Fibroblast of skin of back (primary cell): ENCODE data around the gene CCDC6.
"Not testable (repeated sequence)": the region's sequence is repeated elsewhere in the genome, so short reads cannot be mapped to it uniquely, and the experiment has no call there.

ENCODE experiments used
- DNase-seq: peaks from one replicate; pipeline ENCODE4 v3.0.0-alpha.2; 2013

CCDC6 gene

DNA sequence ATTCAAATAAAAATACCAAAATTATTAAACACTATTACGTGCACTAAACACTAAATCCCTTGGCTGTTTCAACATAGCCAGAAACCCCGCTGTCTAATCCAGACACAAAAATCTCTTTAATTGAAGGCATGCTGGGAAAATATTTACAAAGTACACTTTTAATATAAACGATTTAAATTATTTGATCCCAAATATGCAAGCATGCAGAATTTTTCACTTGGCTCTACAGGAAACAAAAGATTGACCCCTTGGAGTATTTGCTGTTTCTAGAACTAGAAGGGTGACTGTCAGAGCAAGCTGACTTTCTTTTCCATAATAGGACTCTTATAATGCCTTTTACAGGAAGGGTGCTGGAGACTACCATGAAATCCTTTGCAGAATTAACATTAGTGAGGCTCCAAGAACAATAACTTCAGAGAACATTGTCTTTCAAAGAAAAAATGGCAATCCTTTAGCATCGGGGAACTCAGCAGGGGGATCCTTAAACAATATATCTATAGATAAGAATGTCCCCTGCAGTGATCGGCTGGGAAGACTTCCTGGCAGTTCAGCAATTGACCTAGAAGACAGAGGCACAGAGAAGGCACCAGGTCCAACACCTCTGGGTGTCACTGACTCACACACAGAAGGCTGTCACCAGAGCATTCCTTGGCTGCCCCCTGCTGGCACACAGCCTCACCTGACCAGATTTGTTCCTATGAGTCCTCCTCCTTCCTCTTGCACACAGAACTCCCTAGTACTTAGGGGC is 97.3 kb downstream of the CCDC6 start:
- DNase-seq, result peak; percentile 52

DNA sequence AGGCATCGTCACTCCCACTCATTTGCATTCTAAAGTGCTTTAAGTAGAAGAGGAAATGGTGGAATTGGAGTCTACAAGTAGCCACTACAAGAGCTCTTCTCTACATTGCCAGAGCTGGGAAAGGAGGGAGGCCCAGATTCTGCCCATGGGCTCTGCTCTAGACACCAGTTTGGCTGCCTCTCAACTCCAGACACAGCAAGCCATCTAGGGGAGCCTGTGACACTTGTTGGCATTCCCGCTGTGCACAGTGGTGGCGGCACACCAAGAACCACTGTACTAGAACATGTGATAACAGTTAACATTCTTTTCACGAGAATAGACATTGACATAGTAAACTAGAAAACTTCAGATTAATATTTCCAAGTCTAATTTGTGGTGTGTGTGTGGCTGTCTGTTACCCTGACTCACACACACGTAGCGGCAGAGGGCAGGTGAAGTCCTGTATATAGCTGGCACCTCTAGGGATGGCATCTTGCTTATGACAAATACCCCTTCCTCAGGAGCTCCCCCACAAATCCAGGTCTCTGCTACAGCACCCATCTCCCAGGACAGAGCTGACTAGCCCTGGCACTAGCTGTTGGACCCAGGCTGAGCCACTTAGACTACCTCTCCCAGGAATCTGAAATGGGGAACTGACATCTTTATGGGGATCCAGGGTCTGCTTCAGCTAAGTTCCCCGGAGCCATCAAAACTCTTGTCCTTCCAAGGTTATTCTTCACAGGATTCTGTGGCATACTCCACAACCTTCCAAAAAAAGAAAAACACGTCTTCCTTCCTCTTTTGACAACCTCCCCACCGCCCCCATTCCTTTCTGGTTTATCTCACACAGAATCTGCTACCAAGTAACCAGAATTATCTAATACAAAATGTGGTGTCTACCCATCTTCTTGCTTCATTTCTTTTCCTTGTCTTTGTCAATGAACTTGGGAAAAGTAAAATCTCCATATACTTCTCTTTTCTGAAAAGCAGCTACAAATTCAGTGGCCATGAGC is 98.4 kb downstream of the CCDC6 start:
- no peak for DNase-seq

DNA sequence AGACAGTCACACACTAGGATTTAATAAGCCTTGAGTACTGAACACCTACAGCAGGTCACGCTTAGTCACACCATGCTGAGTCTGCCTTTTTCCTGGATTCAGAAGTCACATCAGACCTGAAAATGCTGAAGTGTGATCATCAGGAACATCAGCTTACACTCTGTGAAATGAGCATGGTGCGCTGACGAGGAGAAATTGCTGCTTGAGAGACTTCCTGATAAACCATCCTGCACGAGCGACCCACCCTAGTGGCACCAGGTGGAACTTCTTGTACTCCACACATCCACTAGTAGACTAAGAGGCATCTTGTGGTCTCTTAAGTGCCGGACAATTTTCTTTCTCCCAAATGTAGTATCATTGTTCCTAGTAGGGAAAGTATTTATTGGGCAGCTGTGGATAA is 101.3 kb downstream of the CCDC6 start:
- DNase-seq, result peak; percentile 3

DNA sequence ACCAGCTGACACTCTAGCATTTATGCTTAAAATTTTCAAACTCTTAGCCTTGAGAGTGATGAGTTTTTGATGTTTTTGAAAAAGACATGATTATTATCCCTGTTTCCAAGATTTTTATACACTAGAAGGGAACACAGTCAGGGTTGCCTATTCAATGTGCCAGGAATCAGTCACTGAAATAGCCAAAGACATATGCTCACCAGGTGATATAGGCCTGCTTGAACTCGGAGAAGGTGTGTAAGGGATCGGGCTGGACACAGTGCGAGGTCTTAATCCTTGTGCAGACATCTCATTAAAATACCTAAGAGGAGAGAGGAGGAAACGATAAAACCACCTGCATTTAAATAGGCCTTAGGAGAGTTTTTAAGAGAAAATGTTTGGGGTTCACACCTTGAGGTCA is 102.1 kb downstream of the CCDC6 start:
- DNase-seq, result no peak

DNA sequence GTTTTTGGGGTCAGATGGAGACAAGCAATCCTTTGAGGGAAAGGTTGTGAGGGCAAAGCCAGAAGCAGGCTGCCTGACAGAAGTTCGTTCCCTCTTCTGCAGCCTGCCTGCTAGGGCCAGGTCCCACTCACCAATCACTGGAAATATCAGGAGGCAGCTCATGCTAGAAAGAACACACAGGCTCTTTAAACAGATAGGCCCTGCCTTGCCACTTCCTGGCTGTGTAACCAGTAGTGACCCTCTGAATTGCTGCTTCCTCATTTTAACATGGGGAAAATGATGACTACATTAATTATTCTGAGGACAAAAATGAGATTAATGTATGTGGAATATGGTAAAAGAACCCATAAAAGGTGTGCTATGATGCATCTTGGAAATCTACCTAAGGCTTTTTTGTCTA is 102.6 kb downstream of the CCDC6 start:
- no peak for DNase-seq

DNA sequence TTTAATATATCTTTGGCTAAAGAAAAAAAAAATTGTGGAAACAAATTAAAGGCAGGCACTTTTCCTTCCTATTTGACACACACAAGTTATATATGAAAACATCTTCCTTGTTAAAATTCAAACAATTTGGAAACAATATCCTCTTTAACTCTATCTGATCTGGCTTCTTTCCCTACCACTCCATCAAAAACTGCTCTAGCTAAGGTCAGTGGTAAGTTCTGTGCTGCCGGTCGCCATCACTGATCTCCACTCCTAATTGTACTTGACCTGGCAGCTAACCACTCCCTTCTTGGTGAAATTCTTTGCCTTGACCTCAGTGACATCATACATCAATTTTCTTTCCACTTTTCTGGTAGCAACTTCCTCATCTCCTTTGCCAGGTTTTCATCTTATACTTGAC is 105.2 kb downstream of the CCDC6 start:
- no peak for DNase-seq

DNA sequence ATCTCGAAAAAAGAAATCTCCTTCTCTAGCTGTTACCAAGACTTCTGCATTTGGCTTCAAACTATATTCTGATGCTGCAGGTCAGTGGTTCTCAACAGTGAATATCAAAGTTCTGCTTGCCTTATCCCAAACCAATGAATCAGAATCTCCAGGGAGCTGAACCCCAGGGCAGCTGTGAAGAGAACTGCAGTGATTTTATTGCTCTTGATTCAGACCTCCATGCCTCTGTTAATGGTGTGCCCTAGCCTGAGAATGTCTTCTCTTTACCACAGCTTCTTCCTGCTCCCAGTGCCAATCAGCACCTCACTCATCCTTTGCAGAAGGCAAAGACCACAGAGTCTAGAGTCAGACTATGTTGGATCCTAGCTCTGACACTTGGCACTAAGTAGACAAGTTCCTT is 106.9 kb downstream of the CCDC6 start:
- DNase-seq, result no peak

DNA sequence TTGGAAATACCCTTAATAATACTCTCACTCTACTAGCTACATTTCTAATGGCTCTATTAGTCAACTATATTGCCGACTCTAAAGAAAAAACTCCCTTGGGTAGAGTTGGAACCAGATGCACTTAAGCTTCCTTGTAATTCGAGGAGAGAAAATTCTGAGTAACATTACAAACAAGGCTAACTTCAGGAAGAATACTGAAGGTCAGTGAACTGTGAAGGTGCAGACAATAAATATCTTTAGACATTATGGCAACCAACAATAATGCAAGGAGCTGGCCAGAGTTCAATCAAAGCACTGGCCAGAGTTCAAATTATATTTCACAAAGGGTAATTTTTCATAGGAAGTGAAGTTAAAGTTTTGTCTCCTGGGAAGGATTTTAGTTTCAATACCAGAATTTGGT is 112.4 kb downstream of the CCDC6 start:
- DNase-seq, result no peak

DNA sequence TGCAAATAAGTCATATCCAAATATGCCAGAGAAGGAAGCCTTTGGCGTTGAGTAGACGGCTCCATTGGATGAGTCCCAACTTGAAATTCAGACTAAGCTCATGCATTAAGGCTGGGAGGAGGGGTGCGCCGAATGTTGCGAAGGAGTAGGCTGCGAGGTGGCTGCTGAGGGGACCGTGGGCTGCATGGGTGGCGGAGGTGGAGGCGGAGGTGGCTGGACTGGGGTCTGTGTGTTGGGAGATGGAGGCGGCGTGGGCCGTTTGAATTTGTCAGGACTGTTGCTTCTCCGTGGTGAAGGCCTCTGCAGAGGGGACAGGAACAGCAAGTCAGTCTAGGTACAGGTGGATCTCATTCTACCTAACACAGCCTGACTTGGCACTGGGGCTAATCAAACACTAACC is 113.5 kb downstream of the CCDC6 start:
- DNase-seq, result no peak

DNA sequence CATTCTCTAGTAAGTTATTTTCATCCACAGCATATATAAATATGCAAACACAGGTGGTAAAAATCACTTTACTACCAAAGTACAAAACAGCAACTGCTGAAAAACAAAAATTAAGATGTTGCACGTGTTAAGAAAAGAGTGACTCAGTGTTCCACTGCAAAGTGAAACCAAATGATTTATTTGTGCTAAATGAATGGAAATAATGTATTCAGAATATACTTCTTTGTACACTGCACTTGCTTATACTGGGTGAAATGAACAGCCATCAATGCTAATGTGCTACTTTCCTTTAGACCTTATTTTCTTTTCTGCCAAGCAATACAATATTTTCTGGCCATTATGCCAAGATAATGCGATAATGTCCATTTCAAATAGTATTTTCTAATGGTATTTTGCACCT is 114.8 kb downstream of the CCDC6 start:
- DNase-seq, result no peak

DNA sequence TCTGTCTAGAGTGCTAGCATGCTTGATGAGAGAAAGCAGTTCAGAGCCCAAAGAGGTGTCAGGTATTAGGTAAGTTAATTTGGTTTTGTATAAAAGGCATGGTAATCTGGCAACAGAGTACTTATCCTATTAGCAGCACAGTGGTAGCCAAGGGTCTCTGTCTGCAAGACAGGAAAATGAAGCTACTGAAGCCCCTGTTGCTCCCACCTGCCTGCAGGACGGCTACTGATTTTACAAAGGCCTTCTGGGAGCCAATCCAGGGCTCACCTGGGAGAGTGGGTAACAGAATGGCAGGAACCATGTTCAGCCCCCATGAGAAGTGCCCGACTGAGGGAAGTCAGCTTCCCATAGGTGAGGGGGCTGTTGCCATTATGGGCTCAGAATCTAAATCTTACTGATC is 116.3 kb downstream of the CCDC6 start:
- DNase-seq, result not testable (repeated sequence)

DNA sequence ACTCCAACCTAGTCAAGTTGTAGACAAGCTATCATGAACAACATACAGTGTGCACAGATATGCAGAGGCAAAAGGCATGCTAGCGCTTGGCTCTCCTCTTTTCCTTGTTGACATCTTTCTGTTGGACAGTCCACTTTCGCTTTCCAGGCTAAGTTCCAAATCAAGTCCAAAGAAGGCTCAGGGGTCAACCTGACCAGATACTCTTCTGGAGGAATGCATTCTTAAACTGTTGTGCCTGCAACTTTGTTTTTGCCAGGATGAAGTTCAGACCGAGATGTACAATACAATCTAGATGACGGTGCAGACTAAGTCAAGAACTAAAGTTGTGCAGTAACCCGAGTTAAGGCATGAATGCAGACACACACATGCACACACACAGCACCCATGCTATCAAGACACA is 117.4 kb downstream of the CCDC6 start:
- DNase-seq, result not testable (repeated sequence)

DNA sequence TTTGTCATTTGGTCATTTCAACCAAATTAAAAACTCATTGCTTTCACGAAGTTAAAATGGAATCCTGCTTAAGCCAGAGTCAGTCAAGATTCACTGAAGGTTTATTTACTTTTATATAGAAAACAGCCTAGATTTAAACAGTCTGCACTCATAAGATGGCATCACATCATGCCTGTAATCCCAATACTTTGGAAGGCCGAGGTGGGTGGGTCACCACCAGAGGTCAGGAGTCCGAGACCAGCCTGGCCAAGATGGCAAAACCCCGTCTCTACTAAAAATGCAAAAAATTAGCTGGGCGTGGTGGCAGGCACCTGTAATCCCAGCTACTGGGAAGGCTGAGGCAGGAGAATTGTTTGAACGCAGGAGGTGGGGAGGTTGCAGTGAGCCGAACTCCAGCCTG is 119.3 kb downstream of the CCDC6 start:
- not testable (repeated sequence) for DNase-seq

DNA sequence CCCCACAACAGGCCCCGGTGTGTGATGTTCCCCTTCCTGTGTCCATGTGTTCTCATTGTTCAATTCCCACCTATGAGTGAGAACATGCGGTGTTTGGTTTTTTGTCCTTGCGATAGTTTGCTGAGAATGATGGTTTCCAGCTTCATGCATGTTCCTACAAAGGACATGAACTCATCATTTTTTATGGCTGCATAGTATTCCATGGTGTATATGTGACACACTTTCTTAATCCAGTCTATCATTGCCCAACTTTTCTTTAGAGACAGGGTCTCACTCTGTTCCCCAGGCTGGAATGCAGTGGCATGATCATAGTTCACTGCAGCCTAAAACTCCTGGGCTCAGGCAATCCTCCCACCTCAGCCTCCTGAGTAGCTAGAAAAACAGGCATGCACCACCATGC is 120.9 kb downstream of the CCDC6 start:
- not testable (repeated sequence) for DNase-seq

DNA sequence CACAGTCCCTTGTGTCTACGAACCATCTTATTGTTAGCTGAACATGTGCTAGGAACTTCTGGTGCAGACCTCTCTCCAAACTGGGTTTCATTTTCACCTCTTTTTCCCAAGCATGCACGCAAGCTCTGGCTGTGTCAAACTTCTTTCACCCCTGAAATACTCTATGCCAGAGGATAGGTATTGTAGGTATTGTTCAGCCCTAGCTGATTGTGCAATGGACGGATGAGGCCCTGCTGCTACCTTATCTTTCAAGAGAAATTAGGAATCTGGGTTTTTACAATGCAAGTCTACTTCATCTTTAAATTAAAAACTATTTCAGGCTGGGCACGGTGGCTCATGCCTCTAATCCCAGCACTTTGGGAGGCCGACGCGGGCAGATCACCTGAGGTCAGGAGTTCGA is 124.8 kb downstream of the CCDC6 start:
- DNase-seq, result no peak

DNA sequence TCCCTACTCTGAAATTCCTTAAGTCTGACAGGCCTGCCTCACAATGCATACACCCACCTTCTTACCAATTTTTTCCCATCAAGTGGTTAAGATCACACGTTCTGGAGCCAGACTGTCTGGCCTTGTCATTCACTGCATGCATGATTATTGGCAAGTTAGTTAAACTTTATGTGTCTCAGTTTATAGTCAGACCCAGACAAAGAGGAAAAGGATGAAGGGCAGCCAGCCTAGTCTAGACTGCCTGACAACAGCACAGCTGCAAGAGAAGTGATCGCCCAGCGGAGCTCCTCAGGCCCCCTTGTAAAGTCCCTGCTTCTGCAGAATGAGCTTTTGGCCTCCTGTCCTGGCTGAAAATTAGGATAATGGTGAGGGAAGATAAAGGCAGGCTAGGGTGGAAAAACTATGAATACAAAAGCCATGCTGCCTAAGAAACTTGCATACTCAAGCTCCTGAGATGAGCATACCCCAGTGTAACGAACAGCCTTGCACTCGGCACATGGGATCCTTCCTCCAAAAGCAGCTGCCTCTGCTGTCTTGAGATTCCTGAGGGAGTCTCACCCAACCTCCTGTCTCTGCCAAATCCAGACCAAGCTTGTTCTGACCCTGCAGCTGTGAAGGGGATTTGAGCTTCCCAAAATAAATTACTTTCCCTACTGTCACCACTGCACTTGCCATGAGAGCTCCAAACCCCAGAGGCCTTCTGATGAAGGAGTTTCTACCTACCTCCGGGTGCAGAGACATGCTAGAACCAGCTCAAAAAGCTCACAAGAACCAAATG is 126.4 kb downstream of the CCDC6 start:
- no peak for DNase-seq

DNA sequence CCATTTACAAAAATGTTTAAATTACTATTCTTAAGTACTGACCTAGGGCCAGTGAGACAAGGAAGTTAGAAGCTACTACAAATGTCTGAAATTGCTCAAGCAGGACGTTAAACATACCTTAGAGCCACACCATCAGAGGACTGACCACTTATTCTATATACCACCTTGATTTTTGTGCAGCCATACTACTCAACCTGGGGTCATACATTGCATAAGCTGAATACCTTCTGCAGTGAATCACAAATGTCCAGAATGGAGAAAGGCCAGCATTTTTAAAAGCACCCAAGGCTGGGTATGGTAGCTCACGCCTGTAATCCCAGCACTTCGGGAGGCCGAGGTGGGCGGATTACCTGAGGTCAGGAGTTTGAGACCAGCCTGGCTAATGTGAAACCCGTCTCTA is 131.9 kb downstream of the CCDC6 start:
- no peak for DNase-seq

DNA sequence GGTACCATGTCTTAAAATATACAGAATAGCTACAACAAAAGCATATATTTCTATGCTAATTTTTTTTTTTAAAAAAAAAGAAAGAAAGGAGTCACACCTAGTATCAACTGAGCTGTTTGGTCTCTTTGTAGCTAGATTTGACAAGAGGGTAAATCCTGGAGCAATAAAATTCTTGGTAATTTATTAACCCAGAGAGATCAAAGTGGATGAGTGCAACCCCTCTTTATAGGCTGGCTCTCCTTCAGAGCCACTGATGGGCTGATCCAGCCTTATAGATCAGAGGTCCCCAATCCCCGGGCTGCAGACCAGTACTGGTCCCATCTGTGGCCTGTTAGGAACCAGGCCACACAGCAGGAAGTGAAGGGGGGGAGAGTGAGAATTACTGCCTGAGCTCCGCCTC is 133.3 kb downstream of the CCDC6 start:
- no peak for DNase-seq

DNA sequence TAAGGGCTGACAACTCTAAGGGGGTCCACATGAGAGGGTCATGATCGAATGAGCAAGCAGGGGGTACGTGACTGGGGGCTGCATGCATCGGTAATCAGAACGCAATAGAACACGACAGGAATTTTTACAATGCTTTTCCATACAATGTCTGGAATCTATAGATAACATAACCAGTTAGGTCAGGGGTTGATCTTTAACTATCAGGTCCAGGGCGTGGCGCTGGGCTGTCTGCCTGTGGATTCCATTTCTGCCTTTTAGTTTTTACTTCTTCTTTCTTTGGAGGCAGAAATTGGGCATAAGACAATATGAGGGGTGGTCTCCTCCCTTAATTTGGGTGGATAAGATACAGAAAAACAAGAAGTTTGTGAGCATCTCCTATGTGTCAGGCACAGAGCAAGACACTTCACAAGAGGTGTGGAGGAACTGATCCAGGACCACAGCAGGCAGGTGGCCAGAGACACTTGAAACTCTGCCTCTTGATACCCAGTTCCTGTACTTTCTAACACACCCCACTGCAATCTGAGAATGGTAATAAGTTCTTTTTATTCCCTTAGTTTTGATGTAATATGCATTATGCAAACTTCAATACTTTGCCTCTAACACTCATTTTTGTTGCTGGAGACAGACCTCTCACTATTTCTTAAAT is 135.1 kb downstream of the CCDC6 start:
- DNase-seq, result no peak

DNA sequence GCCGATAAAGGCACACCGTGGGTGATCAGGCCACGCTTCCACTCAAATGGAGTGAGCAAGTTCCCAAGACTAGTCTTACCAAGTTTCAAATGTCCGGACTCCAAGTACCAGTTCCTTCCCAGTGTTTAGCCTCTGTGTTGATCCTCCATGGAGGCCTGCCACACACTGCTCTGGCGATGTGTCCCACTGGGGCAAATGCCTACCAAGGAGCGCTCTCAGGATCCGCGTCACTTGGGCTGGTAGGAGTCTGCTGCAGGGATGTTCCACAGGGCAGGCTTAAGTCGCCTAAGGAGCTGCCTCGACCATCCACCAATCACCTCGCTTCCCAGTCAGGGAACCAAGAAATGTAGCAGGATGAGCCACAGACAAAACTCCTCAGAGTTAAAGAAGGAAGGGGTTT is 135.7 kb downstream of the CCDC6 start:
- DNase-seq, result no peak

DNA sequence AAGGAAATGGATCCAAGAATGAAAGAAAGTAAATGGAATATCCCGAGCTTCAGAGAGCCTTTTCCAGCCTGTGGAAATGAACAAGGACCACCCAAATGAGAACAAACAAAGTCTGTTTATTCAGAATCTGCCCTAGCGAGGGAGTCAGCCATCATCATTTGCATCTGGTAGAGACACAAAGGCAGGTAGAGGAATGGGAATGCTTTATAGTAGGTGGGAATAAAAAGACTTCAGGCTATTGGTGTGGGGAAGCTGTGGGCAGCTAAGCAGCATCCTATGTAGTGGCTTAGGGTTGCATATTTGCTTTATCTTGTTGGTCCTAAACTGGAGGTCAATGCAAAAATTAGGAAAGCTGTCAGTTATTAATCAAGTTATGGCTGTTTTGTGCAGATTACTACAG is 143.9 kb downstream of the CCDC6 start:
- DNase-seq, result no peak

DNA sequence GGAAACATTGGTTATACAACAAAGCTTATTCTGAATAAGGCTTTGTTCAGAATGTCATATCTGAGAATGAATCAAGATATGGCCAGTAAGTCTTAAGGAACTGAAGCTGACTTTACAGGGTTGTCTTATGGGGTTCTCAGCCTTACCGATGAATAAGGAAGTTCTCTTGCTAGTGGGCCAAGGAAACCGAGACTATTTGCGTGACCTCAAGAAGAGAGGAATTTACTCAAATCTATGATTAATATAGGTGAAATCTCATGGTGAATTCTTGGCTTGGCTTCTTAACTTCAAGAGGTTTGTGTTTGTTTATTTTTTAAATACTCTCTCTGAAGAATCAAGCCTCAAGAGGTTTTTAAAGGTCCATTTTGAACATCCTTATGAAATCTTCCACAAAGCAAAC is 148.4 kb downstream of the CCDC6 start:
- DNase-seq, result peak; percentile 6

DNA sequence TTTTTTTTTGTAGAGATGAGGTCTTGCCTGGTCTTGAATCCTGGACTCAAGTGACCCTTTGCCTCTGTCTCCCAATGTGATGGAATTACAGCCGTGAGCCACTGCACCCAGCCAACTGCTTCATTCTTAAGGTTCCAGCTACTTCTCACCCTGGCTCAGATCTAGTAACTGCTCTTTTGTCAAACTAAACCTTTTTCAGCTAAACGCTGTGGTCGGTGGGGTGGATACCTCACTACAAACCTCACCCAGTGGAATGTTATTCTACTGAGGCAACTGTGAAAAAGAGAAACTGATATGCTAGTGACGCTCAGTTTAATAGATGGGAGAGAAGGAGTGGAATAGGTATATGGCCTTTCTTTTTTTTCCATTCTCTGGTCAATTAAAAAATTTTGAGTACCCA is 151.4 kb downstream of the CCDC6 start:
- DNase-seq, result no peak
